RWPE2 (cell line): Measurements from ENCODE around the gene MAP2.
A peak's percentile ranks its signal among the peaks of the same experiment; 100 is the strongest.

Experiments used
- ATAC-seq: fragments of 200-7000 bp; cut with Tn5 transposase; 3 replicates; pipeline ENCODE4 v1.9.1; 2021; ENCODE audit warnings: low read depth
- DNase-seq: peaks from one replicate; pipeline ENCODE4 v3.0.0-alpha.2; 2020; ENCODE audit warnings: low spot score
- H3K27ac ChIP-seq: fragments of 450-650 bp; 2 replicates; pipeline ENCODE4 v1.5.1; 2017; ENCODE audit warnings: mild to moderate bottlenecking; ENCODE audit not compliant: poor library complexity, severe bottlenecking
- H3K27me3 ChIP-seq: fragments of 250-450 bp; sonication (Bioruptor Pico); 2 replicates; pipeline ENCODE4 v1.5.1; 2021; ENCODE audit warnings: mild to moderate bottlenecking, moderate library complexity; ENCODE audit not compliant: insufficient read depth, poor library complexity, severe bottlenecking
- H3K36me3 ChIP-seq: fragments of 250-450 bp; sonication (Bioruptor Pico); 2 replicates; pipeline ENCODE4 v1.5.1; 2020; ENCODE audit warnings: low read depth, mild to moderate bottlenecking, moderate library complexity
- H3K4me1 ChIP-seq: fragments of 250-450 bp; sonication (Bioruptor Pico); 2 replicates; pipeline ENCODE4 v1.5.1; 2021; ENCODE audit warnings: mild to moderate bottlenecking, moderate library complexity; ENCODE audit not compliant: insufficient read depth, poor library complexity, severe bottlenecking
- H3K4me3 ChIP-seq: fragments of 250-450 bp; sonication (Bioruptor Pico); 2 replicates; pipeline ENCODE4 v1.5.1; 2021; ENCODE audit warnings: mild to moderate bottlenecking, moderate library complexity; ENCODE audit not compliant: severe bottlenecking
- H3K9me3 ChIP-seq: fragments of 250-450 bp; sonication (Bioruptor Pico); 2 replicates; pipeline ENCODE4 v1.5.1; 2021; ENCODE audit warnings: mild to moderate bottlenecking, moderate library complexity; ENCODE audit not compliant: severe bottlenecking
- CTCF ChIP-seq: fragments of 450-650 bp; IDR thresholded peaks from one replicate; pipeline ENCODE4 v1.5.1; 2017; ENCODE audit warnings: mild to moderate bottlenecking, moderate library complexity; ENCODE audit not compliant: poor library complexity, severe bottlenecking

The MAP2 gene

DNA sequence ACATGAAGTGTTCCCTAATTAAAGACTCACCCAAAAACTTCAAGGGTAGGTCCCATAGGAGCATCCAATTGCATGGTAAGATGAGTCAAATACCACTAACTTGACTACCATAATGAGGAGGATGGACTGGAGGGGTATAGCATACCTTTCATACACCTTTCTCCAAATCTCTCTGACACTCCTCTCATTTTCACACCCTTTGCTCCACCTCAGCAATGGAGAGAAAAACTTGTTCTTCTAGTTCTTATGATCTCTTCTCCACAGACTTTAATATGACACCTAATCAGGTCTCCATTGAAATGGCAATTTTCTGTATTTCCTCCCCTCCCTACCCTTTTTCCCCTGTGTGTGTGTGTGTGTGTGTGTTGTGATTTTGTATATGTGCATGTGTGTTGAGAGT is 41.1 kb upstream of the MAP2 start:
- no peaks in the 10 kb centered on the region for H3K27me3 ChIP-seq
- no peak for TF ChIP-seq CTCF
- no peak for ATAC-seq
- no peaks in the 10 kb centered on the region for H3K36me3 ChIP-seq
- H3K4me1 ChIP-seq, result peaks cover 23% of the 10 kb centered on the region
- no peak overlapping the region for H3K4me3 ChIP-seq
- no peak overlapping the region for H3K27ac ChIP-seq
- H3K9me3 ChIP-seq, result no peaks in the 10 kb centered on the region
- no peak for DNase-seq

GRCh38 chr2:209383212-209383611 is 40.6 kb upstream of the MAP2 start:
- DNase-seq (no peak), ATAC-seq (peak; percentile 96)
- Histone ChIP-seq H3K27ac (no peak overlapping the region), H3K9me3 (no peaks in the 10 kb centered on the region), H3K4me3 (no peak overlapping the region), H3K36me3 (no peaks in the 10 kb centered on the region), H3K4me1 (peaks cover 23% of the 10 kb centered on the region), H3K27me3 (no peaks in the 10 kb centered on the region)
- no peak for TF ChIP-seq CTCF

- Histone ChIP-seq H3K4me3 (no peak overlapping the region), H3K27me3 (no peaks in the 10 kb centered on the region), H3K36me3 (no peaks in the 10 kb centered on the region), H3K9me3 (no peaks in the 10 kb centered on the region), H3K27ac (no peak overlapping the region), H3K4me1 (peaks cover 24% of the 10 kb centered on the region)
- DNase-seq (no peak), ATAC-seq (no peak)
- TF ChIP-seq CTCF, result no peak
Observed at GRCh38 chr2:209387389-209387788, 36.5 kb upstream of the MAP2 start.

GRCh38 chr2:209388446-209389037 is 35.3 kb upstream of the MAP2 start:
- no peaks in the 10 kb centered on the region for H3K9me3 ChIP-seq
- TF ChIP-seq CTCF, result no peak
- no peak for DNase-seq
- H3K4me3 ChIP-seq, result no peak overlapping the region
- no peaks in the 10 kb centered on the region for H3K27me3 ChIP-seq
- no peaks in the 10 kb centered on the region for H3K36me3 ChIP-seq
- H3K27ac ChIP-seq, result no peak overlapping the region
- ATAC-seq, result no peak
- H3K4me1 ChIP-seq, result peaks cover 19% of the 10 kb centered on the region

- H3K27ac ChIP-seq, result no peak overlapping the region
Observed at GRCh38 chr2:209389171-209389618, 34.7 kb upstream of the MAP2 start.

More at GRCh38 chr2:209389171-209389618, 34.7 kb upstream of the MAP2 start:
- Histone ChIP-seq H3K36me3 (no peaks in the 10 kb centered on the region), H3K27me3 (no peaks in the 10 kb centered on the region), H3K4me3 (no peak overlapping the region), H3K9me3 (no peaks in the 10 kb centered on the region), H3K4me1 (peaks cover 13% of the 10 kb centered on the region)
- TF ChIP-seq CTCF, result no peak
- no peak for ATAC-seq
- DNase-seq, result no peak
